Liver (tissue), 9 donors: ENCODE results near the gene LRRTM3. TPM values are rescaled to one million over a fixed set of nuclear protein-coding genes. Genes with fewer than 3 reads are reported as not detected.

ENCODE experiments used
- DNase-seq: peaks from one replicate; pipeline ENCODE4 v3.0.0-alpha.2; 2017; ENCODE audit warnings: low spot score
- H3K27ac ChIP-seq, 2 donors: one replicate each; pipeline ENCODE4 v1.7.0; 2013; ENCODE audit warnings: inconsistent platforms in 2 of 2, low read length in 2 of 2, control low read depth in 1 of 2, low read depth in 1 of 2, mild to moderate bottlenecking in 1 of 2
- H3K27me3 ChIP-seq, 4 donors: one replicate each; pipeline versions ENCODE4 v1.6.1 to v1.7.0; 2013; ENCODE audit warnings: low read length in 3 of 4, inconsistent platforms in 1 of 4, mild to moderate bottlenecking in 1 of 4, moderate library complexity in 1 of 4; ENCODE audit not compliant: control insufficient read depth in 4 of 4, insufficient read depth in 4 of 4
- H3K36me3 ChIP-seq, 4 donors: one replicate each; pipeline versions ENCODE4 v1.6.1 to v1.7.0; 2013; ENCODE audit warnings: low read length in 3 of 4, mild to moderate bottlenecking in 3 of 4, low read depth in 1 of 4, moderate library complexity in 1 of 4; ENCODE audit not compliant: control insufficient read depth in 4 of 4, insufficient read depth in 3 of 4
- H3K4me1 ChIP-seq, 4 donors: one replicate each; pipeline versions ENCODE4 v1.6.1 to v1.7.0; 2013; ENCODE audit warnings: low read length in 3 of 4, mild to moderate bottlenecking in 3 of 4, moderate library complexity in 1 of 4; ENCODE audit not compliant: control insufficient read depth in 4 of 4, insufficient read depth in 4 of 4
- H3K4me3 ChIP-seq, 3 donors: one replicate each; pipeline versions ENCODE4 v1.6.1 to v1.7.0; 2013; ENCODE audit warnings: low read length in 3 of 3, control low read depth in 1 of 3, low read depth in 1 of 3, mild to moderate bottlenecking in 1 of 3
- H3K9ac ChIP-seq, 2 donors: one replicate each; pipeline ENCODE4 v1.7.0; 2013; ENCODE audit warnings: low read length in 2 of 2, mild to moderate bottlenecking in 2 of 2, moderate library complexity in 2 of 2, control low read depth in 1 of 2, low read depth in 1 of 2
- H3K9me3 ChIP-seq, 4 donors: one replicate each; pipeline versions ENCODE4 v1.6.1 to v1.7.0; 2013; ENCODE audit warnings: low read length in 3 of 4; ENCODE audit not compliant: control insufficient read depth in 4 of 4
- EGR1 ChIP-seq, 2 donors: IDR thresholded peaks; 2 replicates each; pipeline ENCODE4 v1.6.1; 2016 to 2018; ENCODE audit warnings: antibody characterized with exemption in 2 of 2, low read depth in 2 of 2
- FOXA1 ChIP-seq: IDR thresholded peaks from 2 replicates; pipeline ENCODE4 v1.6.1; 2016; ENCODE audit warnings: antibody characterized with exemption
- FOXA2 ChIP-seq: IDR thresholded peaks from 2 replicates; pipeline ENCODE4 v1.6.1; 2016; ENCODE audit warnings: antibody characterized with exemption
- GABPA ChIP-seq, 2 donors: IDR thresholded peaks in 1 of 2; conservative IDR thresholded peaks in 1 of 2; 2 replicates each; pipeline ENCODE4 v1.6.1; 2016; ENCODE audit warnings: antibody characterized with exemption in 2 of 2, mild to moderate bottlenecking in 1 of 2, moderate library complexity in 1 of 2
- HNF4A ChIP-seq, 2 donors: conservative IDR thresholded peaks; 2 replicates each; pipeline ENCODE4 v1.6.1; 2016; ENCODE audit warnings: antibody characterized with exemption in 2 of 2, mild to moderate bottlenecking in 2 of 2
- HNF4G ChIP-seq: IDR thresholded peaks from 2 replicates; pipeline ENCODE4 v1.6.1; 2016; ENCODE audit warnings: antibody characterized with exemption
- JUND ChIP-seq, 2 donors: IDR thresholded peaks; 2 replicates each; pipeline ENCODE4 v1.6.1; 2016; ENCODE audit warnings: antibody characterized with exemption in 2 of 2
- NR2F2 ChIP-seq: IDR thresholded peaks from 2 replicates; pipeline ENCODE4 v1.6.1; 2016; ENCODE audit warnings: antibody characterized with exemption
- RAD21 ChIP-seq, 2 donors: IDR thresholded peaks; 2 replicates each; pipeline ENCODE4 v1.6.1; 2016; ENCODE audit warnings: antibody characterized with exemption in 2 of 2, mild to moderate bottlenecking in 2 of 2
- RXRA ChIP-seq, 2 donors: IDR thresholded peaks; 2 replicates each; pipeline ENCODE4 v1.6.1; 2017 to 2018; ENCODE audit warnings: antibody characterized with exemption in 2 of 2, mild to moderate bottlenecking in 1 of 2
- SP1 ChIP-seq: IDR thresholded peaks from 2 replicates; pipeline ENCODE4 v1.6.1; 2018; ENCODE audit warnings: antibody characterized with exemption, mild to moderate bottlenecking
- TAF1 ChIP-seq: conservative IDR thresholded peaks from 2 replicates; pipeline ENCODE4 v1.6.1; 2016; ENCODE audit warnings: antibody characterized with exemption, mild to moderate bottlenecking
- YY1 ChIP-seq: IDR thresholded peaks from 2 replicates; pipeline ENCODE4 v1.6.1; 2016; ENCODE audit warnings: antibody characterized with exemption, mild to moderate bottlenecking
- WGBS: extraction: QIAGEN DNeasy Blood & Tissue Kit; methylation state at CpG from one replicate; pipeline ENCODE4 v1.1.7; 2013; 5-methylcytosine and 5-hydroxymethylcytosine counted together
- polyA plus RNA-seq, 2 donors: library from polyadenylated mRNA; stranded (reverse) in 1 of 2; unstranded in 1 of 2; fragments of 200-250 nt in 1 of 2; fragments of >200 nt in 1 of 2; fragmentation: Nextera tagmentation in 1 of 2; extraction: Ambion mirVana in 1 of 2; gene quantifications; one replicate each; pipeline versions ENCODE4 v1.2.1 to v1.2.3, GENCODE V29; 2013 to 2015
- total RNA-seq, 2 donors: library from RNA; depleted of rRNA; stranded (reverse); fragments of >200 nt; gene quantifications; one replicate each; pipeline ENCODE4 v1.2.3, GENCODE V29; 2014
- TF ChIP-seq, protein P1 (sequence below): IDR thresholded peaks from 2 replicates; pipeline ENCODE4 v1.6.1; 2016; ENCODE audit warnings: antibody characterized with exemption
- TF ChIP-seq, protein P2 (sequence below): fragments of 150-350 bp; IDR thresholded peaks from 2 replicates; pipeline ENCODE4 v1.5.1; 2017; ENCODE audit warnings: improper control_type of control experiment, low read depth, low read length; ENCODE audit not compliant: missing input control
- TF ChIP-seq, protein P3 (sequence below): IDR thresholded peaks from 2 replicates; pipeline ENCODE4 v1.6.1; 2016; ENCODE audit warnings: antibody characterized with exemption, mild to moderate bottlenecking
- TF ChIP-seq, protein P4 (sequence below): IDR thresholded peaks from 2 replicates; pipeline ENCODE4 v1.6.1; 2016; ENCODE audit warnings: antibody characterized with exemption
- TF ChIP-seq, protein P5 (sequence below): IDR thresholded peaks from 2 replicates; pipeline ENCODE4 v1.6.1; 2016; ENCODE audit warnings: antibody characterized with exemption
- donor health status: healthy.
- donor health status: healthy.
- donor health status: healthy.
- donor health status: healthy.
- donor health status: healthy.

LRRTM3 gene
- total and polyA plus RNA-seq, 4 donors, result 0.67 TPM; not detected in 3

DNA sequence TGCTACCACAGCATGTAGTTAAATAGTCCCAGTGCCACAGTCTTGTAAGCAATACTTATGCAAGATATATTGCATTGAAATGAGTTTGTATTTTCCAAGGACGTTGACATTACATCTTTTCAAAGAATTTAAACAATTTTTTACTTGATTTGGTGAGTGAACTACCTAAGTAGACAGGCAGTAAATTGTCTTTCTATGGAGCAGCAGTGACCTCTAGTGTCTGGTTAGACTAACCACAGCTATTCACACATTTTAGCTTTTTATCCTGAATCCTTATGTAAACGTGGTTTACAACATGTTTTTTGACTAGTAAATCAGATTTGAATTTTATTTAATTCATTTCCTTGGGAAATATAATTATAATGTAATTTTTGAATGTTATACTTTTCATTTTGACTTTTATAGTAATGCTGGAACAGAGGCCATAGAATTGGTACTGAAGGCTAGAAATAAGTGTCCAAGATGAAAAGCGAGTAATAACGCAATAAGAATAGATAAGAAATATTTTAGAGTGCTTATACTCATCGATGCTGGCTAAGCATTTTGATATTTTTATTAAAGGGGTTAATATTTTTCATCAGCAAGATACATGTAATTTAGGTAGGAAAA is 5.6 kb downstream of the LRRTM3 start:
- H3K4me1 ChIP-seq, result peaks cover 0 to 11% (median 6%) of the 10 kb centered on the region in 4 donors
- no peaks in the 10 kb centered on the region for H3K36me3 ChIP-seq
- WGBS, result 32% methylated on average over 5 of the region's 5 CpGs
- H3K4me3 ChIP-seq, result no peak overlapping the region
- DNase-seq, result no peak
- H3K27ac ChIP-seq, result no peak overlapping the region
- H3K9ac ChIP-seq, result no peak overlapping the region
- peaks cover 0 to 6% (median under 1%) of the 10 kb centered on the region in 4 donors for H3K27me3 ChIP-seq
- no peaks in the 10 kb centered on the region for H3K9me3 ChIP-seq
- TF ChIP-seq, protein P1, sequence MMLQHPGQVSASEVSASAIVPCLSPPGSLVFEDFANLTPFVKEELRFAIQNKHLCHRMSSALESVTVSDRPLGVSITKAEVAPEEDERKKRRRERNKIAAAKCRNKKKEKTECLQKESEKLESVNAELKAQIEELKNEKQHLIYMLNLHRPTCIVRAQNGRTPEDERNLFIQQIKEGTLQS, result no peak
- peak; percentile 94 to 96 for TF ChIP-seq RAD21 (IDR thresholded peaks at IDR 0.05)
- TF ChIP-seq, protein P2, sequence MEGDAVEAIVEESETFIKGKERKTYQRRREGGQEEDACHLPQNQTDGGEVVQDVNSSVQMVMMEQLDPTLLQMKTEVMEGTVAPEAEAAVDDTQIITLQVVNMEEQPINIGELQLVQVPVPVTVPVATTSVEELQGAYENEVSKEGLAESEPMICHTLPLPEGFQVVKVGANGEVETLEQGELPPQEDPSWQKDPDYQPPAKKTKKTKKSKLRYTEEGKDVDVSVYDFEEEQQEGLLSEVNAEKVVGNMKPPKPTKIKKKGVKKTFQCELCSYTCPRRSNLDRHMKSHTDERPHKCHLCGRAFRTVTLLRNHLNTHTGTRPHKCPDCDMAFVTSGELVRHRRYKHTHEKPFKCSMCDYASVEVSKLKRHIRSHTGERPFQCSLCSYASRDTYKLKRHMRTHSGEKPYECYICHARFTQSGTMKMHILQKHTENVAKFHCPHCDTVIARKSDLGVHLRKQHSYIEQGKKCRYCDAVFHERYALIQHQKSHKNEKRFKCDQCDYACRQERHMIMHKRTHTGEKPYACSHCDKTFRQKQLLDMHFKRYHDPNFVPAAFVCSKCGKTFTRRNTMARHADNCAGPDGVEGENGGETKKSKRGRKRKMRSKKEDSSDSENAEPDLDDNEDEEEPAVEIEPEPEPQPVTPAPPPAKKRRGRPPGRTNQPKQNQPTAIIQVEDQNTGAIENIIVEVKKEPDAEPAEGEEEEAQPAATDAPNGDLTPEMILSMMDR, result peak; percentile 83

DNA sequence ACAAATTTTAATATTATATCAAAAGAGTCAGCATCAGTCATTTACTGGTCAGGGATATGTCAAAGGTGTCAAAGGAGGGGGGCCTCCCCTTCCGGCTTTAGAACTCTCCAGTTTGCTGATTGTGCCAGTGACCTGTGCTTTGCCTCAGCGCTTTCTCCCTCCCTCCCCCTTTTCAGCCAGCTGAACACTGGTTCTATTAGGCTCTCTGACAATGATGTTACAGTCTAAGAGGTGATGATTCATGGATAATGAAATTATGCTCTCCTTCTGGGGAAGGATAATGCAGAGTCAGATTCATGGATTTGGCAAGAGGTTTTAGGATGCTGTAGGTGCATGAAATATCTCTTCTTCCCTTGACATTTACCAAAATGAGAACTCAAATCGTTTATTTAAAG is 6.1 kb downstream of the LRRTM3 start:
- H3K9ac ChIP-seq, result no peak overlapping the region
- 51% methylated on average over 3 of the region's 3 CpGs for WGBS

More for the DNA sequence above, 6.1 kb downstream of the LRRTM3 start:
- H3K4me3 ChIP-seq, result no peak overlapping the region
- peaks cover 0 to 6% (median under 1%) of the 10 kb centered on the region in 4 donors for H3K27me3 ChIP-seq
- no peaks in the 10 kb centered on the region for H3K9me3 ChIP-seq
- TF ChIP-seq YY1 (no peak), HNF4A (conservative IDR thresholded peaks at IDR 0.05) (no peak), FOXA1 (no peak), EGR1 (IDR thresholded peaks at IDR 0.05; ENCODE audit: low read depth in 2 of 2) (no peak), GABPA (IDR thresholded peaks at IDR 0.05 in 1 of 2, conservative IDR thresholded peaks at IDR 0.05 in 1 of 2) (no peak), FOXA2 (no peak), TAF1 (no peak), RAD21 (IDR thresholded peaks at IDR 0.05) (no peak), JUND (IDR thresholded peaks at IDR 0.05) (no peak), RXRA (IDR thresholded peaks at IDR 0.05) (no peak), SP1 (no peak), NR2F2 (no peak), HNF4G (no peak)
- TF ChIP-seq, protein P3, sequence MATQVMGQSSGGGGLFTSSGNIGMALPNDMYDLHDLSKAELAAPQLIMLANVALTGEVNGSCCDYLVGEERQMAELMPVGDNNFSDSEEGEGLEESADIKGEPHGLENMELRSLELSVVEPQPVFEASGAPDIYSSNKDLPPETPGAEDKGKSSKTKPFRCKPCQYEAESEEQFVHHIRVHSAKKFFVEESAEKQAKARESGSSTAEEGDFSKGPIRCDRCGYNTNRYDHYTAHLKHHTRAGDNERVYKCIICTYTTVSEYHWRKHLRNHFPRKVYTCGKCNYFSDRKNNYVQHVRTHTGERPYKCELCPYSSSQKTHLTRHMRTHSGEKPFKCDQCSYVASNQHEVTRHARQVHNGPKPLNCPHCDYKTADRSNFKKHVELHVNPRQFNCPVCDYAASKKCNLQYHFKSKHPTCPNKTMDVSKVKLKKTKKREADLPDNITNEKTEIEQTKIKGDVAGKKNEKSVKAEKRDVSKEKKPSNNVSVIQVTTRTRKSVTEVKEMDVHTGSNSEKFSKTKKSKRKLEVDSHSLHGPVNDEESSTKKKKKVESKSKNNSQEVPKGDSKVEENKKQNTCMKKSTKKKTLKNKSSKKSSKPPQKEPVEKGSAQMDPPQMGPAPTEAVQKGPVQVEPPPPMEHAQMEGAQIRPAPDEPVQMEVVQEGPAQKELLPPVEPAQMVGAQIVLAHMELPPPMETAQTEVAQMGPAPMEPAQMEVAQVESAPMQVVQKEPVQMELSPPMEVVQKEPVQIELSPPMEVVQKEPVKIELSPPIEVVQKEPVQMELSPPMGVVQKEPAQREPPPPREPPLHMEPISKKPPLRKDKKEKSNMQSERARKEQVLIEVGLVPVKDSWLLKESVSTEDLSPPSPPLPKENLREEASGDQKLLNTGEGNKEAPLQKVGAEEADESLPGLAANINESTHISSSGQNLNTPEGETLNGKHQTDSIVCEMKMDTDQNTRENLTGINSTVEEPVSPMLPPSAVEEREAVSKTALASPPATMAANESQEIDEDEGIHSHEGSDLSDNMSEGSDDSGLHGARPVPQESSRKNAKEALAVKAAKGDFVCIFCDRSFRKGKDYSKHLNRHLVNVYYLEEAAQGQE, result no peak
- TF ChIP-seq, protein P1, result no peak
- TF ChIP-seq, protein P2, result no peak
- TF ChIP-seq, protein P4, sequence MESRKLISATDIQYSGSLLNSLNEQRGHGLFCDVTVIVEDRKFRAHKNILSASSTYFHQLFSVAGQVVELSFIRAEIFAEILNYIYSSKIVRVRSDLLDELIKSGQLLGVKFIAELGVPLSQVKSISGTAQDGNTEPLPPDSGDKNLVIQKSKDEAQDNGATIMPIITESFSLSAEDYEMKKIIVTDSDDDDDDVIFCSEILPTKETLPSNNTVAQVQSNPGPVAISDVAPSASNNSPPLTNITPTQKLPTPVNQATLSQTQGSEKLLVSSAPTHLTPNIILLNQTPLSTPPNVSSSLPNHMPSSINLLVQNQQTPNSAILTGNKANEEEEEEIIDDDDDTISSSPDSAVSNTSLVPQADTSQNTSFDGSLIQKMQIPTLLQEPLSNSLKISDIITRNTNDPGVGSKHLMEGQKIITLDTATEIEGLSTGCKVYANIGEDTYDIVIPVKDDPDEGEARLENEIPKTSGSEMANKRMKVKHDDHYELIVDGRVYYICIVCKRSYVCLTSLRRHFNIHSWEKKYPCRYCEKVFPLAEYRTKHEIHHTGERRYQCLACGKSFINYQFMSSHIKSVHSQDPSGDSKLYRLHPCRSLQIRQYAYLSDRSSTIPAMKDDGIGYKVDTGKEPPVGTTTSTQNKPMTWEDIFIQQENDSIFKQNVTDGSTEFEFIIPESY, result no peak
- TF ChIP-seq, protein P5, sequence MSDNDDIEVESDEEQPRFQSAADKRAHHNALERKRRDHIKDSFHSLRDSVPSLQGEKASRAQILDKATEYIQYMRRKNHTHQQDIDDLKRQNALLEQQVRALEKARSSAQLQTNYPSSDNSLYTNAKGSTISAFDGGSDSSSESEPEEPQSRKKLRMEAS, result no peak
- H3K36me3 ChIP-seq, result no peaks in the 10 kb centered on the region
- no peak for DNase-seq
- no peak overlapping the region for H3K27ac ChIP-seq
- H3K4me1 ChIP-seq, result peaks cover 0 to 11% (median 6%) of the 10 kb centered on the region in 4 donors
